Muscle of leg (tissue), 16 donors: ENCODE measurements around the gene FXYD3. TPM values are rescaled to one million over a fixed set of nuclear protein-coding genes. Genes with fewer than 3 reads are reported as not detected.

Experiments used
- DNase-seq: peaks from one replicate; pipeline ENCODE4 v3.0.0; 2013
- H3K27ac ChIP-seq: one replicate; pipeline ENCODE4 v1.5.1; 2013; ENCODE audit warnings: mild to moderate bottlenecking, low read length, control low read depth
- H3K27me3 ChIP-seq: one replicate; pipeline ENCODE4 v1.6.1; 2013; ENCODE audit warnings: low read length; ENCODE audit not compliant: control insufficient read depth, insufficient read depth
- H3K36me3 ChIP-seq: one replicate; pipeline ENCODE4 v1.6.1; 2013; ENCODE audit warnings: low read length; ENCODE audit not compliant: control insufficient read depth, insufficient read depth
- H3K4me1 ChIP-seq: one replicate; pipeline ENCODE4 v1.6.1; 2013; ENCODE audit warnings: low read length; ENCODE audit not compliant: control insufficient read depth, insufficient read depth
- H3K4me3 ChIP-seq: one replicate; pipeline ENCODE4 v1.5.1; 2013; ENCODE audit warnings: low read length, control low read depth
- H3K9me3 ChIP-seq: replicated peaks from 2 replicates; pipeline ENCODE4 v1.6.1; 2013; ENCODE audit warnings: low read depth, low read length; ENCODE audit not compliant: control insufficient read depth
- WGBS: methylation state at CpG from one replicate; pipeline ENCODE4 v1.1.5; 2013; ENCODE audit warnings: missing lambda C conversion rate; ENCODE audit not compliant: insufficient coverage; 5-methylcytosine and 5-hydroxymethylcytosine counted together
- long read RNA-seq, 11 donors: transcript quantifications; one replicate each; lab custom pipeline, GENCODE V29; 2026
- polyA plus RNA-seq, 8 donors: library from polyadenylated mRNA; unstranded; fragments of 120-200 nt; gene quantifications; one replicate each; pipeline versions ENCODE4 v1.2.1 to v1.2.3, GENCODE V29; 2013; ENCODE audit warnings: inconsistent platforms in 1 of 8, low replicate concordance in 1 of 8; ENCODE audit not compliant: insufficient read length in 8 of 8, insufficient read depth in 1 of 8
- total RNA-seq: library from RNA; stranded (reverse); fragments of 120-200 nt; gene quantifications from one replicate; pipeline ENCODE4 v1.2.4, GENCODE V29; 2013

FXYD3 gene
- total RNA-seq (0.35 TPM), polyA plus RNA-seq (1 to 10 TPM in 3 of 8 donors, under 1 TPM in 4, not detected in 1; 0.31 to 9.3 (median 0.65) TPM)
- long read RNA-seq, donor 1: 0 reads
- long read RNA-seq, donor 2: 0 reads
- long read RNA-seq, donor 3: 0 reads
- long read RNA-seq, donor 4: 0 reads
- long read RNA-seq, donor 5: 0 reads
- long read RNA-seq, donor 6: 0 reads
- long read RNA-seq, donor 7: 0 reads
- long read RNA-seq, donor 8: 0 reads
- long read RNA-seq, donor 9: 0 reads
- long read RNA-seq, donor 10: 0 reads
- long read RNA-seq, donor 11: 0 reads

GRCh38 chr19:35115177-35115951, at the start of gene FXYD3:
TSS of gene FXYD3 (plus strand) at chr19:35115823. CDS start at chr19:35119377, 3,554 bp downstream.
- 36% methylated on average over 7 of the region's 14 CpGs for WGBS
- peak within 1 kb of the TSS; percentile 25 for H3K4me3 ChIP-seq
- peaks cover 8% of the 10 kb centered on the region for H3K27me3 ChIP-seq
- no peak within 1 kb of the TSS for H3K27ac ChIP-seq
- DNase-seq: peak; percentile 47
- H3K36me3 ChIP-seq: no peaks in the 10 kb centered on the region
- peaks cover 12% of the 10 kb centered on the region for H3K4me1 ChIP-seq
- H3K9me3 ChIP-seq: no peaks in the 10 kb centered on the region

GRCh38 chr19:35066121-35066520, 49.5 kb upstream of the FXYD3 start:
- Histone ChIP-seq H3K27me3 (no peaks in the 10 kb centered on the region), H3K27ac (no peak overlapping the region), H3K9me3 (peaks cover 5% of the 10 kb centered on the region), H3K4me1 (peaks cover 11% of the 10 kb centered on the region), H3K36me3 (no peaks in the 10 kb centered on the region), H3K4me3 (no peak overlapping the region)
- no peak for DNase-seq
- 95% methylated on average over 11 of the region's 15 CpGs for WGBS

GRCh38 chr19:35066691-35067563, 48.7 kb upstream of the FXYD3 start:
- no peaks in the 10 kb centered on the region for H3K27me3 ChIP-seq
- 23% methylated on average over 6 of the region's 14 CpGs for WGBS
- peaks cover 11% of the 10 kb centered on the region for H3K4me1 ChIP-seq
- DNase-seq: peak; percentile 85
- no peaks in the 10 kb centered on the region for H3K36me3 ChIP-seq
- H3K27ac ChIP-seq: no peak overlapping the region
- no peak overlapping the region for H3K4me3 ChIP-seq
- peaks cover 5% of the 10 kb centered on the region for H3K9me3 ChIP-seq

GRCh38 chr19:35068941-35069634, 46.5 kb upstream of the FXYD3 start:
- Histone ChIP-seq H3K4me1 (peaks cover 11% of the 10 kb centered on the region), H3K27ac (no peak overlapping the region)
- 69% methylated on average over 4 of the region's 10 CpGs for WGBS

GRCh38 chr19:35069696-35070095, 45.9 kb upstream of the FXYD3 start:
- no peak overlapping the region for H3K4me3 ChIP-seq
- DNase-seq: peak; percentile 37
- H3K9me3 ChIP-seq: peaks cover 5% of the 10 kb centered on the region
- no peak overlapping the region for H3K27ac ChIP-seq
- no peaks in the 10 kb centered on the region for H3K27me3 ChIP-seq
- peaks cover 11% of the 10 kb centered on the region for H3K4me1 ChIP-seq
- no peaks in the 10 kb centered on the region for H3K36me3 ChIP-seq
- WGBS: no CpG with 5 or more reads among the region's 1 CpG

More at GRCh38 chr19:35068941-35069634, 46.5 kb upstream of the FXYD3 start:
- H3K27me3 ChIP-seq: no peaks in the 10 kb centered on the region
- no peaks in the 10 kb centered on the region for H3K36me3 ChIP-seq
- DNase-seq: no peak
- H3K9me3 ChIP-seq: peaks cover 5% of the 10 kb centered on the region
- H3K4me3 ChIP-seq: no peak overlapping the region

GRCh38 chr19:35070471-35070870, 45.2 kb upstream of the FXYD3 start:
- Histone ChIP-seq H3K27ac (no peak overlapping the region), H3K4me1 (peaks cover 11% of the 10 kb centered on the region), H3K27me3 (no peaks in the 10 kb centered on the region), H3K9me3 (peaks cover 5% of the 10 kb centered on the region), H3K36me3 (no peaks in the 10 kb centered on the region), H3K4me3 (no peak overlapping the region)
- DNase-seq: no peak
- 81% methylated on average over 2 of the region's 3 CpGs for WGBS

- peaks cover 8% of the 10 kb centered on the region for H3K4me1 ChIP-seq
- H3K27ac ChIP-seq: no peak overlapping the region
- no peak for DNase-seq
- H3K9me3 ChIP-seq: peaks cover 5% of the 10 kb centered on the region
- no peaks in the 10 kb centered on the region for H3K36me3 ChIP-seq
- peaks cover 2% of the 10 kb centered on the region for H3K27me3 ChIP-seq
- no peak overlapping the region for H3K4me3 ChIP-seq
- 60% methylated on average over 8 of the region's 10 CpGs for WGBS
Observed at GRCh38 chr19:35073516-35073915, 42.1 kb upstream of the FXYD3 start.

- Histone ChIP-seq H3K4me3 (no peak overlapping the region), H3K27me3 (peaks cover 2% of the 10 kb centered on the region), H3K36me3 (no peaks in the 10 kb centered on the region), H3K4me1 (peaks cover 5% of the 10 kb centered on the region), H3K27ac (no peak overlapping the region), H3K9me3 (peaks cover 5% of the 10 kb centered on the region)
- 86% methylated on average over 3 of the region's 8 CpGs for WGBS
- DNase-seq: no peak
Observed at GRCh38 chr19:35073941-35074340, 41.7 kb upstream of the FXYD3 start.

GRCh38 chr19:35074426-35075201, 41.0 kb upstream of the FXYD3 start:
- no peak overlapping the region for H3K27ac ChIP-seq
- 79% methylated on average over 18 of the region's 21 CpGs for WGBS
- H3K36me3 ChIP-seq: no peaks in the 10 kb centered on the region

More at GRCh38 chr19:35074426-35075201, 41.0 kb upstream of the FXYD3 start:
- peaks cover 5% of the 10 kb centered on the region for H3K9me3 ChIP-seq
- H3K4me3 ChIP-seq: no peak overlapping the region
- H3K4me1 ChIP-seq: no peaks in the 10 kb centered on the region
- H3K27me3 ChIP-seq: peaks cover 2% of the 10 kb centered on the region
- DNase-seq: no peak
